ENCODE results near the gene FTCD. TPM values are rescaled to one million over a fixed set of nuclear protein-coding genes. Genes with fewer than 3 reads are reported as not detected.

The FTCD gene
- polyA plus RNA-seq, 1 experiment, result 0.06 TPM

DNA sequence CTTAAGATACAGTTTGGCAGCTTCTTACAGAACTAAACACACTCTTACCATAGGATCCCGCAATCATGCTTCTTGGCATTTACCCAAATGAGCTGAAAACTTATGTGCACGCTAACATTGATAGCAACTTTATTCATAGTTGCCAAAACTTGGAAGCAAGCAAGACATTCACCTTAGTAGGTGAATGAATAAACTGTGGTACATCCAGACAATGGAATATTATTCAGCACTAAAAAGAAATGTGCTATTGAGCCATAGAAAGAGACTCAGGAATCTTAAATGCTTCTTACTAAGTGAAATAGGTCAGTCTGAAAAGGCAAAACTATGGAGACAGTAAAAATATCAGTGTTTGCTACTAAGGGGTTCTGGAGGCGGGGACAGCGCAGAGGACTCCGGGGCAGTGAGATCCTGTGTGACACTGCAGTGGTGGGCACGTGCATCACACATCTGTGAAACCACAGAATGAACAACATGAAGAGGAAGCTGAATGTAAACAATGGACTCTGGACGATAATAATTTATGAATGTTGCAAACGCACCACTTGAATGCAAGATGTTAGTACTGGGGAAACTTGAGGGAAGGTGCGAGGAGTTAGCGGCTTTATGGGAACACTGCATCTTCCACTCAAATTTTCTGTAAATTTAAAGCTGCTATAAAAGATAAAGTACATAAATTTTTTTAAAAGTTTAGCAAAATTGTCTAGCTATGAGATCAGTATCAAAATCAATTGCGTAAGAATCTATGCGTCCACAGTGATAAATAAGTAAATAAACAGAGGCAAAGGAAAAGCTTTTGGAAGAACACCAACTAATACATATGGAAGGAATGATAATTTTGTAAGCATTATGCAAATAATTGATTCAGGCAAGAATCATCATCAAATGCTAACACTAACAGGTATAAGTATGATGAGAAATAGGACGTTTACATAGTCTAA is 44.3 kb upstream of the FTCD start:
- POLR2A ChIA-PET, result no interaction called here
- CTCF ChIA-PET, result interaction anchor here (1.0 kb wide), 1 partner anchor 46 kb away, joined by 5 read pairs; no protein-coding TSS in a partner anchor

DNA sequence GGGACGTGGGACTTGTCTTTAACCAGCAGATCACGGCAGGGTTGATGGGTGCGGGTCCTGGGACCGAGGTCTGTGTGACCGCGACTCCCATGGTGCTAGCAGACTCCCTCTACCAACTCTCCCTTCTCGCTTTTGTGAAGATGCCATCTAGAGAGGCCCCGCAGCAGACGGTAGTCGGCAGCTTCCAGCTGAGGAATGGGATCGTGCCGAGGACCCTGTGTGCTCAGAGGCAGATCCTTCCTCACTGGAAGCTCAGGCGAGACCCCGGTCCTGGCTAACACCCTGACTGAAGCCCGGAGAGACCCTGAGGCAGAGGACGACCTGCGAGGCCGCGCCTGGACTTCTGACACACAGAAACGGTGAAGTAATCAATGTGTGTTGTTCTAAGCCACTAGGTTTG is 41.4 kb upstream of the FTCD start:
- ChIA-PET CTCF (interaction anchor here (1.2 kb wide), 1 partner anchor 224 kb away, joined by 4 read pairs; no protein-coding TSS in a partner anchor), POLR2A (no interaction called here)
- peaks cover 22% of the 10 kb centered on the region for H3K36me3 ChIP-seq (ENCODE audit: control insufficient read depth, insufficient read depth, low read length)
- TF ChIP-seq, protein P1, sequence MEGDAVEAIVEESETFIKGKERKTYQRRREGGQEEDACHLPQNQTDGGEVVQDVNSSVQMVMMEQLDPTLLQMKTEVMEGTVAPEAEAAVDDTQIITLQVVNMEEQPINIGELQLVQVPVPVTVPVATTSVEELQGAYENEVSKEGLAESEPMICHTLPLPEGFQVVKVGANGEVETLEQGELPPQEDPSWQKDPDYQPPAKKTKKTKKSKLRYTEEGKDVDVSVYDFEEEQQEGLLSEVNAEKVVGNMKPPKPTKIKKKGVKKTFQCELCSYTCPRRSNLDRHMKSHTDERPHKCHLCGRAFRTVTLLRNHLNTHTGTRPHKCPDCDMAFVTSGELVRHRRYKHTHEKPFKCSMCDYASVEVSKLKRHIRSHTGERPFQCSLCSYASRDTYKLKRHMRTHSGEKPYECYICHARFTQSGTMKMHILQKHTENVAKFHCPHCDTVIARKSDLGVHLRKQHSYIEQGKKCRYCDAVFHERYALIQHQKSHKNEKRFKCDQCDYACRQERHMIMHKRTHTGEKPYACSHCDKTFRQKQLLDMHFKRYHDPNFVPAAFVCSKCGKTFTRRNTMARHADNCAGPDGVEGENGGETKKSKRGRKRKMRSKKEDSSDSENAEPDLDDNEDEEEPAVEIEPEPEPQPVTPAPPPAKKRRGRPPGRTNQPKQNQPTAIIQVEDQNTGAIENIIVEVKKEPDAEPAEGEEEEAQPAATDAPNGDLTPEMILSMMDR (IDR thresholded peaks at IDR 0.05; ENCODE audit: insufficient read depth, low read depth, low read length), result no peak
- no peak overlapping the region for H3K4me3 ChIP-seq (ENCODE audit: low read depth, low read length)
- DNase-seq (ENCODE audit: low read depth), result no peak
- no peaks in the 10 kb centered on the region for H3K27me3 ChIP-seq (ENCODE audit: control insufficient read depth, insufficient read depth, low read length)

More for the DNA sequence above, 44.3 kb upstream of the FTCD start:
- no peak for DNase-seq (ENCODE audit: low read depth)
- peaks cover 12% of the 10 kb centered on the region for H3K36me3 ChIP-seq (ENCODE audit: control insufficient read depth, insufficient read depth, low read length)
- TF ChIP-seq, protein P1 (IDR thresholded peaks at IDR 0.05; ENCODE audit: insufficient read depth, low read depth, low read length), result no peak
- no peaks in the 10 kb centered on the region for H3K27me3 ChIP-seq (ENCODE audit: control insufficient read depth, insufficient read depth, low read length)
- no peak overlapping the region for H3K4me3 ChIP-seq (ENCODE audit: low read depth, low read length)

DNA sequence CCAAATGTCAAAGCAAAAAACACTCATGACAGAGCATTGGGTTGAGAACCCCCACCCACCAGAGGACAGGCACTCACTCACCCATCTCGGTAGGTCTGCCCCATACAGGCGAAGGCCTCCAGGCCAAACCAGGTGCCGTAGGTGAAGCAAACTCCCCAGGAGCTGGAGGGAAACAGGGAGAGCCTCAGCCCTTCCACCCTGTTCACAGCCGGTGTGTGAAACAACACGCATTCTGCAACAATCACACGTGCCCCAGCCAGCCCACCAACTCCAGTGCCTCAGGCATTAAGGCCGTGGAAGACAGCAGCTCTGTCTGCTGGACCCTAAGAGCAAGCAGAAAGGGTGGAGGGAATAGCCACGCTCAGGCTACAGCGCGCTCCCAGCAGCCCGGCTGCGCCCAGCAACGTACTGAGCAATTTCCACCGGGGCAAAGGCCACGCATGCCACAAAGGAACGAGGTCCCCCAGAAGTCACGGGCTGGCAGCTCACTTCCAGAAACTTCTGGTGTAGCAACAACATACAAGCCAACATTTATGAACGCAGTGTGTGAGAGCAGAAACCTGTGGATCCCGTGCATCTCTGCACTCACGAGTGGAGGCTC is 40.3 kb upstream of the FTCD start:
- no peak for DNase-seq (ENCODE audit: low read depth)
- CTCF ChIA-PET, result interaction anchor here (0.6 kb wide), 1 partner anchor 288 kb away, joined by 3 read pairs; no protein-coding TSS in a partner anchor
- Histone ChIP-seq H3K4me3 (ENCODE audit: low read depth, low read length) (no peak overlapping the region), H3K36me3 (ENCODE audit: control insufficient read depth, insufficient read depth, low read length) (peaks cover 22% of the 10 kb centered on the region), H3K27me3 (ENCODE audit: control insufficient read depth, insufficient read depth, low read length) (no peaks in the 10 kb centered on the region)
- POLR2A ChIA-PET, result no interaction called here
- TF ChIP-seq, protein P1 (IDR thresholded peaks at IDR 0.05; ENCODE audit: insufficient read depth, low read depth, low read length), result no peak

DNA sequence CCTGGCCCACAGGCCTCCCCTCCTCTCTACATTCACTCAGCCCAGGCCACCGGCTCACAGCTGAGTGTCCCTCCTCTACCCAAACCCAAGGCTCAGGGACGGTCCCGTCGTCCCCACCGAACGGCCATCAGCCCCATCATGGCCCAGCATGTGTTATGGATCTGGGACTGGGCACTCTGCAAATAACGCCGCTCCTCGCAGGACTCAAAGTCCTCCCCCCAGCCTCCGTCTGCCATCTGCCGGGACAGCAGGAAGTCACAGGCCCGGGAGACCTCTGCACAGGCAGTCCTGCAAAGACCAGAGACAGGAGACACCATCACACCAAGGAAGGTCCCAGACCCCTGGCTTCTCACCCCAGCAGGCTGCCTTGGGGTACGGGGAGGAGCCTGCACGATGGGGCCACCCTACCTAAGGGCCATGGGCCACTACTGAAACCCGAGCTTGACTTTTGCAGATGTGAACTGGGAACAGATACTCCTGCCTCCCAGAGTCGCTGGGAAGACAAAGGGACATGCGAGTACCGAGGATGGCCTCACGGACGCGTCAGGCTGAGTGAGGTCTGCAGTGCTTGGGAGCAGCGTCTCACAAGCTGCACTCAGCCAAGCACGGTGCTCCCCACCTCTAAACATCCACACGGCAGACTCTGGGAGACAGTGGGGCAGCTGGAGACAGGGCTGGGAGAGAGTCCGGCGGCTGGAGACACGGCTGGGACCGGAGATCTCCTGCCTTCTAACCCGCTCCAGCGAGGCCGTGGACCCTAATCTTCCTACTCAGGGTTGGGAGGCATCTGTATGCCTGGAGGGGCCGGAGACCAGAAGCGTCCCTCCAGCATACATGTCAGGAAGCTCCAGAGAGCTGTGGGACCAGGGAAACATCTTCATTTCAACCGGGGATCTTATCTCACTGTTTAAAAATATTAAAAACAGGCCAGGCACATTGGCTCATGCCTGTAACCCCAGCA is 39.3 kb upstream of the FTCD start:
- ChIA-PET POLR2A (no interaction called here), CTCF (interaction anchor here (0.6 kb wide), 1 partner anchor 287 kb away, joined by 3 read pairs; no protein-coding TSS in a partner anchor)
- Histone ChIP-seq H3K36me3 (ENCODE audit: control insufficient read depth, insufficient read depth, low read length) (peaks cover 27% of the 10 kb centered on the region), H3K27me3 (ENCODE audit: control insufficient read depth, insufficient read depth, low read length) (no peaks in the 10 kb centered on the region), H3K4me3 (ENCODE audit: low read depth, low read length) (no peak overlapping the region)
- TF ChIP-seq, protein P1 (IDR thresholded peaks at IDR 0.05; ENCODE audit: insufficient read depth, low read depth, low read length), result no peak
- DNase-seq (ENCODE audit: low read depth), result no peak

Data from BJ (cell line).